ENCODE results near the gene SARDH.

The SARDH gene

DNA sequence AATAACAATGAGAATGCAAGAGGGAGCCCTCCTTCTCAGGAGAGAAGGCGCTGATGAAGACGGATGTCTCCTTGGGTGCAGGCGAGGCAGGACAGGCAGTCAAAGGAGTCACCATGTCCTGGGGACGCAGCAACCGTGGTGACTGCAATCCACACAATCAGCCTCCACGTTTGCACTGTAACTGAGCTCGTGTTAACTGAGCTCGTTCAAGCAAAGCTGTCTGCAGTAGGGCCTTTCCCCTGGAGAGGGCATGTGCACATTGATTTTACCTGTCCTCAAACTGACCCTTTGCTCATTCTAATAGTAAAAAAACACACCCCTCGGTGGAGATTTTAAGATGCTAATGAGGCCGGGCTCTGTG lies 2.8 kb downstream of the SARDH start:
- no peak overlapping the region for H3K9ac ChIP-seq (ENCODE audit: low read length)
- H3K27me3 ChIP-seq (replicated peaks; ENCODE audit: insufficient read depth, low read length) = peaks cover 90% of the 10 kb centered on the region
- H3F3A ChIP-seq (ENCODE audit: insufficient read depth, low read length) = no peaks in the 10 kb centered on the region
- no peaks in the 10 kb centered on the region for H4K20me1 ChIP-seq (ENCODE audit: insufficient read depth, low read length)
- no peak overlapping the region for H3K4me2 ChIP-seq (ENCODE audit: low read depth, low read length)
- H3K36me3 ChIP-seq (replicated peaks; ENCODE audit: insufficient read depth, low read length) = no peaks in the 10 kb centered on the region
- no peaks in the 10 kb centered on the region for H3K79me2 ChIP-seq (ENCODE audit: low read length)
- no peaks in the 10 kb centered on the region for H3K4me1 ChIP-seq (ENCODE audit: low read length)
- TF ChIP-seq, protein P1, sequence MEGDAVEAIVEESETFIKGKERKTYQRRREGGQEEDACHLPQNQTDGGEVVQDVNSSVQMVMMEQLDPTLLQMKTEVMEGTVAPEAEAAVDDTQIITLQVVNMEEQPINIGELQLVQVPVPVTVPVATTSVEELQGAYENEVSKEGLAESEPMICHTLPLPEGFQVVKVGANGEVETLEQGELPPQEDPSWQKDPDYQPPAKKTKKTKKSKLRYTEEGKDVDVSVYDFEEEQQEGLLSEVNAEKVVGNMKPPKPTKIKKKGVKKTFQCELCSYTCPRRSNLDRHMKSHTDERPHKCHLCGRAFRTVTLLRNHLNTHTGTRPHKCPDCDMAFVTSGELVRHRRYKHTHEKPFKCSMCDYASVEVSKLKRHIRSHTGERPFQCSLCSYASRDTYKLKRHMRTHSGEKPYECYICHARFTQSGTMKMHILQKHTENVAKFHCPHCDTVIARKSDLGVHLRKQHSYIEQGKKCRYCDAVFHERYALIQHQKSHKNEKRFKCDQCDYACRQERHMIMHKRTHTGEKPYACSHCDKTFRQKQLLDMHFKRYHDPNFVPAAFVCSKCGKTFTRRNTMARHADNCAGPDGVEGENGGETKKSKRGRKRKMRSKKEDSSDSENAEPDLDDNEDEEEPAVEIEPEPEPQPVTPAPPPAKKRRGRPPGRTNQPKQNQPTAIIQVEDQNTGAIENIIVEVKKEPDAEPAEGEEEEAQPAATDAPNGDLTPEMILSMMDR (IDR thresholded peaks at IDR 0.05; ENCODE audit: low read length) = no peak
- TF ChIP-seq EZH2phosphoT487 (IDR thresholded peaks at IDR 0.05; ENCODE audit: low read length) = no peak
- TF ChIP-seq EZH2 (optimal IDR thresholded peaks at IDR 0.05; ENCODE audit: low read depth, low read length) = no peak
- H3K9me2 ChIP-seq (replicated peaks; ENCODE audit: insufficient read depth, low read length) = no peaks in the 10 kb centered on the region
- no peaks in the 10 kb centered on the region for H3K9me3 ChIP-seq (replicated peaks; ENCODE audit: insufficient read depth, low read length)
- no peak overlapping the region for H3K27ac ChIP-seq (ENCODE audit: low read length)
- H2AFZ ChIP-seq (ENCODE audit: low read length) = no peak overlapping the region
- no peak overlapping the region for H3K4me3 ChIP-seq (ENCODE audit: low read length)
- no peak for DNase-seq

DNA sequence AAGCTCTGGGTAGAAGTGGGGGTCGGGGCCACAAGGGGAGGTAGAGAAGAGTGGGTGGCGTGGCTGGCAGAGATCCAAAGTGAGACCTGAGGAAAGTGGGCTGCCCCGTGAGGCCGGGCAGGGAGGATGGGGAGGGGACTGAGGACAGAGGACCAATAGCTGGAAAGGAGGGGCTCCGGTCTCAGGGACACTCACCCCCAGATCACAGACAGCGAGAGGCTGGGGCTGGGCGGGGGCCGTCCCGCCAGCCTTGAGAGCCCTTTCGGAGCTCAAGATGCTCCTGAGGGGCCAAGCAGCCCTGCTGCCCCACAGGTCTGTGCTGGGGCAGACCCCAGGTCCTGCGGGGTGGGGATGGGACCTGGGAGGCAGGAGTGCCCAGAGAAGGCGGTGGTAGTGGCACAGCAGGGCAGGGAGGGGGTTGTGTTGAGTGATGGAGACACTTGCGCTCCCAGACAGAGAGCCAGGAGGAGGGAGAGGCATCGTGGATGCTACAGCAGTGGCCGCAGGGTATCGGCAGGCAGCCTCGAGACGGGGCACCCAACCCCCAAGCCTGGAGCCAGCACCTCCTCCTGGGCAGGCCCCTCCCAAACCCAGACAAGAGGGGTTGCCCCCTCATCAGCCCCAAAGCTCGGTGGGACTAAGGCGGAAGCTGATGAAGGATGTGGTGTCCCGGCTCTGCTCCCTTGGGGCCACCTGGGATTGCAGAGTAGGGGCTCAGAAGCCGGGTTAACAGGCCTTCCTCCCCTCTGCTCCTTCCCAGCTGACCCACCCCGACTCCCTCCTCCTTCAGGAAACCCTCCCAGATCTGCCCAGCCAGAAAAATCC lies 3.4 kb downstream of the SARDH start:
- Histone ChIP-seq H3K27me3 (replicated peaks; ENCODE audit: insufficient read depth, low read length) (peaks cover 90% of the 10 kb centered on the region), H3K9me2 (replicated peaks; ENCODE audit: insufficient read depth, low read length) (no peaks in the 10 kb centered on the region), H3K79me2 (ENCODE audit: low read length) (no peaks in the 10 kb centered on the region), H4K20me1 (ENCODE audit: insufficient read depth, low read length) (no peaks in the 10 kb centered on the region), H3F3A (ENCODE audit: insufficient read depth, low read length) (no peaks in the 10 kb centered on the region), H3K4me3 (ENCODE audit: low read length) (no peak overlapping the region), H3K9ac (ENCODE audit: low read length) (no peak overlapping the region), H3K9me3 (replicated peaks; ENCODE audit: insufficient read depth, low read length) (no peaks in the 10 kb centered on the region), H3K4me2 (ENCODE audit: low read depth, low read length) (no peak overlapping the region), H2AFZ (ENCODE audit: low read length) (no peak overlapping the region), H3K4me1 (ENCODE audit: low read length) (no peaks in the 10 kb centered on the region), H3K27ac (ENCODE audit: low read length) (no peak overlapping the region), H3K36me3 (replicated peaks; ENCODE audit: insufficient read depth, low read length) (no peaks in the 10 kb centered on the region)
- no peak for DNase-seq
- TF ChIP-seq EZH2phosphoT487 (IDR thresholded peaks at IDR 0.05; ENCODE audit: low read length) (no peak), EZH2 (optimal IDR thresholded peaks at IDR 0.05; ENCODE audit: low read depth, low read length) (no peak)
- TF ChIP-seq, protein P1 (IDR thresholded peaks at IDR 0.05; ENCODE audit: low read length) = no peak

DNA sequence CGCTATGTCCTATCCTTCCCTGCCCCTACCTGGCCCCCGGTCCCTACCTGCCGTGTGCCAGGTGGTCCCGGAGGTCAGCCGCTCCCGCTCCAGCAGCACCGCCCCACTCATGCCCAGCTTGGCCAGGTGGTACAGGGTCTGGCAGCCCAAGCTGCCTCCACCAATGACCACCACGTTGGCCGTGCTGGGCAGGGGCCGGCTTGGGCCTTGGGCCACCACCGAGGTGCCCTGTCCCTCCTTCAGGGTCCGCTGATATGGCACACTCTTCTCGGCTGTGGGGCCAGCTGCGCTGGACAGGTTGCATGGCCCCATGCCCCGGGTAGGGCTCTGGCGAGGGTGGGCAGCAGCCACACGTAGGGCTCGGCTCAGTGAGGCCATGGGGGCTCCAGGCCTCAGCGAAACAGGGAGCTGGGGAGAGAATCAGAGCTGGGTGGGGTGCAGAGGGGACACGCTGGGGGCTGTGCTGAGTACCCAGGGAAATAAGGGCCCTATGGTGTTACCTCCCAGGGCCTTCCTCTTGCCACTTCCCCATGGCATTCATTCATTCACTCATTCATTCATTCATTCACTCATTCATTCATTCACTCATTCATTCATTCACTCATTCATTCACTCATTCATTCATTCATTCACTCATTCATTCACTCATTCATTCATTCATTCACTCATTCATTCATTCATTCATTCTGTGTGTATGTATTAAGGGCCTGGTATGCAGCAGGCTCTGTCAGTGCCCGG lies 4.2 kb downstream of the SARDH start:
- no peak overlapping the region for H2AFZ ChIP-seq (ENCODE audit: low read length)
- H3K27ac ChIP-seq (ENCODE audit: low read length) = no peak overlapping the region
- H3K9ac ChIP-seq (ENCODE audit: low read length) = no peak overlapping the region
- no peaks in the 10 kb centered on the region for H3K36me3 ChIP-seq (replicated peaks; ENCODE audit: insufficient read depth, low read length)
- no peaks in the 10 kb centered on the region for H3K9me3 ChIP-seq (replicated peaks; ENCODE audit: insufficient read depth, low read length)
- no peaks in the 10 kb centered on the region for H3K9me2 ChIP-seq (replicated peaks; ENCODE audit: insufficient read depth, low read length)
- H3F3A ChIP-seq (ENCODE audit: insufficient read depth, low read length) = no peaks in the 10 kb centered on the region
- H3K4me3 ChIP-seq (ENCODE audit: low read length) = no peak overlapping the region
- TF ChIP-seq, protein P1 (IDR thresholded peaks at IDR 0.05; ENCODE audit: low read length) = no peak
- TF ChIP-seq EZH2phosphoT487 (IDR thresholded peaks at IDR 0.05; ENCODE audit: low read length) = no peak
- H3K4me1 ChIP-seq (ENCODE audit: low read length) = no peaks in the 10 kb centered on the region
- H3K79me2 ChIP-seq (ENCODE audit: low read length) = no peaks in the 10 kb centered on the region
- H3K4me2 ChIP-seq (ENCODE audit: low read depth, low read length) = no peak overlapping the region
- no peaks in the 10 kb centered on the region for H4K20me1 ChIP-seq (ENCODE audit: insufficient read depth, low read length)
- DNase-seq = no peak
- peaks cover 90% of the 10 kb centered on the region for H3K27me3 ChIP-seq (replicated peaks; ENCODE audit: insufficient read depth, low read length)
